Stomach (tissue), 4 donors: Measurements from ENCODE around the gene SLC6A12.

Experiments used
- CTCF ChIP-seq, 7 experiments: fragments of 450-650 bp in 4 of 7; fragments of 200-600 bp in 3 of 7; sonication (generic) in 3 of 7; IDR thresholded peaks; one replicate each; pipeline ENCODE4 v1.5.1; 2016 to 2019; ENCODE audit warnings: antibody characterized with exemption in 7 of 7, control low read depth in 2 of 7, mild to moderate bottlenecking in 1 of 7
- EP300 ChIP-seq: sonication (generic); formaldehyde crosslinking; IDR thresholded peaks from one replicate; pipeline ENCODE4 v1.6.1; 2017; ENCODE audit warnings: antibody characterized with exemption
- POLR2A ChIP-seq, 4 donors: fragments of 450-650 bp; IDR thresholded peaks; one replicate each; pipeline ENCODE4 v1.6.1; 2016; ENCODE audit warnings: antibody characterized with exemption in 4 of 4, control low read depth in 2 of 4, mild to moderate bottlenecking in 1 of 4, moderate library complexity in 1 of 4
- POLR2AphosphoS5 ChIP-seq, 3 donors: sonication (generic); formaldehyde crosslinking; IDR thresholded peaks; one replicate each; pipeline ENCODE4 v1.6.1; 2016; ENCODE audit warnings: antibody characterized with exemption in 3 of 3

- TF ChIP-seq CTCF (IDR thresholded peaks at IDR 0.05) (no peak), EP300 (no peak), POLR2AphosphoS5 (IDR thresholded peaks at IDR 0.05) (no peak), POLR2A (IDR thresholded peaks at IDR 0.05) (no peak)
These were observed 48.0 kb downstream of the SLC6A12 start for GRCh38 chr12:165862-166368.
